ENCODE data around the gene PAPPA2.

GRCh38 chr1:176705585-176705984 is 242.6 kb downstream of the PAPPA2 start:
- no peak for TF ChIP-seq CTCF (IDR thresholded peaks at IDR 0.05)
- TF ChIP-seq POLR2A (IDR thresholded peaks at IDR 0.05): no peak
- no peak for TF ChIP-seq POLR2AphosphoS5 (IDR thresholded peaks at IDR 0.05)
- TF ChIP-seq EP300 (IDR thresholded peaks at IDR 0.05): no peak

Measured in stomach (tissue), 4 donors.